ENCODE results near the gene XRCC3.

DNA sequence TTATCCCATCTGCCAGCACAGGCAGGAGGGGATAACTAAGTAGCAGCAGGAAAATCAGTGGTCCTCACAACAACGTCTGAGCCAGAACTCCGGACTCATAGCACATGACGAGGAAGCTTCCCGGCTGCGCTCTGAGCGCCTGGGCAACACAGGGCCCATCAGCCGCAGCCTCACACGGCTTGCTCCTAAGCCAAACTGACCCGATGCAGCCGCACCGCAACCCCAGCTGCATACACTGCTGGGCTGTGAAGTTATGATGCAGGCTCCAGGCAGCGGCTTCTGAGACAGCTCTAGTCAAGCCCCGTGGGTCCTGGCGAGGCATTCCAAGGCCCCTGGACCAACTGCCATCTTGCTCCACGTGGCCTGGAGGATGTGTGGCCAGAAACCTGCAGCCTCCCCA is 28.4 kb upstream of the XRCC3 start:
- TF ChIP-seq FOS (IDR thresholded peaks at IDR 0.05; ENCODE audit: borderline replicate concordance, insufficient read depth, low read length), result no peak
- TF ChIP-seq CTCF (IDR thresholded peaks at IDR 0.05; ENCODE audit: extremely low read depth in 1 of 2, insufficient read depth in 1 of 2, low read depth in 1 of 2, low read length in 2 of 2), result no peak
- no peak for TF ChIP-seq JUN (IDR thresholded peaks at IDR 0.05; ENCODE audit: borderline replicate concordance, insufficient read depth, insufficient read length, low read depth)
- no peak for TF ChIP-seq POLR2A (IDR thresholded peaks at IDR 0.05; ENCODE audit: low read depth, low read length)
- TF ChIP-seq GATA2 (IDR thresholded peaks at IDR 0.05; ENCODE audit: insufficient read depth, insufficient read length, low read depth, low read length), result no peak
- TF ChIP-seq EZH2 (IDR thresholded peaks at IDR 0.05; ENCODE audit: borderline replicate concordance, low read depth, low read length, severe bottlenecking), result no peak
- TF ChIP-seq MAX (IDR thresholded peaks at IDR 0.05; ENCODE audit: insufficient read depth, insufficient read length), result no peak
- TF ChIP-seq POLR2AphosphoS5 (IDR thresholded peaks at IDR 0.05; ENCODE audit: insufficient read depth, low read depth, low read length), result no peak
- TF ChIP-seq MYC (IDR thresholded peaks at IDR 0.05; ENCODE audit: low read depth, low read length), result no peak

Data from endothelial cell of umbilical vein (primary cell).